Activated gamma-delta T cell treated with Interleukin-2 at 50 U/mL for 16 hours (primary cell): ENCODE results near the gene TTC28.
A peak's percentile ranks its signal among the peaks of the same experiment; 100 is the strongest.
"Not testable (repeated sequence)": the region's sequence is repeated elsewhere in the genome, so short reads cannot be mapped to it uniquely, and the experiment has no call there.

Experiments used
- DNase-seq: peaks from one replicate; pipeline ENCODE4 v3.0.0-alpha.2; 2020

Gene TTC28

GRCh38 chr22:28480000-28480715, 199.5 kb downstream of the TTC28 start:
- no peak for DNase-seq

DNA sequence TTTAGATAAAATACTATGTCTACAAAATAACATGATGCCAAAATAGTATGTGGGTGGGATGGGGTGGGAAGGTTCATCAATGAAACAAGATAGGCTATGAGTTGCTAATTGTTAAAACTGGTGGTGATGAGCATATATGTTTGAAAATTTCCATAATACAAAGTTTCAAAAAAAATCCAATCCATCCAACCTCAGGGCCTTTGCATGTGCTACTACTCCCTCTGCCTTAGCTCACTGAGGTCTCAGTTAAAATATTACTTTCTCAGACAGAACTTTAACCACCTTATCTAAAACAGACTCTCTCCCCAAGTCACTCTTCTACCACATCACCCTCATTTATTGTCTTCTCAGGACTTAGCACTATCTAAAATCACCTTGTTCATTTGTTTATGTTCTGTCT, 201.1 kb downstream of the TTC28 start:
- DNase-seq: no peak

GRCh38 chr22:28477556-28477955, 202.1 kb downstream of the TTC28 start:
- no peak for DNase-seq

DNA sequence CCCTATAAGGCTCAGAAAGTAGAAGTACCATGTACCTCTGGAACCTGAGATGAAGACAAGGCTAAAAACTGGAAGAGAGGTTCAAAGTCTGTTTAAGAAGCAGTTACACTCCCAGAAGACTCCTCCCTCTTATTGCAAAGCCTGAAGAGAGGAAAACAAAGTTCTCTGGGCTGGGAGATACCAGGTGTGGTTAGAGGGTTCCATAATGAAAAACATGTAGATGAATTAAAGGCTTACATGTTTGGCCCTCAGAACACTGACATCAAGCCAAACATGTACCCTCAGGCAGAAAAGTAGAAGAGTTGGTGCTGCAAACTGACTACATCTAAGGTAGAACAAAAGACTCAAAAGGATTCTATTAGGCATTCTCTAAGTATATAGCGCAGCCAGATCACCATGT, 205.3 kb downstream of the TTC28 start:
- no peak for DNase-seq

- no peak for DNase-seq
Measured at GRCh38 chr22:28473258-28473657, 206.4 kb downstream of the TTC28 start.

GRCh38 chr22:28467055-28467454, 212.6 kb downstream of the TTC28 start:
- not testable (repeated sequence) for DNase-seq

DNA sequence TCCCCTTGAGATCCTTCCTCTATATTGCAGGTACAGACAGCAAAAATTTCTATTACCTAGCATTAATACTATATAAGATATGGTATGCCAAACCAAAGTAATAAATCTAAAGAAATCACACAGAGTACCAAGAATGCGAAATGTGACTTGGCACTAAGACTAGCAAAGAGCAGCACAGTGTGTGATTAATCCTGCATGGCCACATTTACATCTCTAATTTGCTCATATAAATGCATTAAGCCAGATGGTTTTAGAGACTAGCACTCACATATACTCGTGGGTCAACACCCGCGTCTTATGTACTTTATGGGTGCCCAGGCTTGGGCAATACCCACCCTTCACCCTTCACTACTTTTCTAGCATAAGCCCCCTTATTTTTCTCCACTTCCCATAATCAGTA, 213.2 kb downstream of the TTC28 start:
- DNase-seq: no peak

DNA sequence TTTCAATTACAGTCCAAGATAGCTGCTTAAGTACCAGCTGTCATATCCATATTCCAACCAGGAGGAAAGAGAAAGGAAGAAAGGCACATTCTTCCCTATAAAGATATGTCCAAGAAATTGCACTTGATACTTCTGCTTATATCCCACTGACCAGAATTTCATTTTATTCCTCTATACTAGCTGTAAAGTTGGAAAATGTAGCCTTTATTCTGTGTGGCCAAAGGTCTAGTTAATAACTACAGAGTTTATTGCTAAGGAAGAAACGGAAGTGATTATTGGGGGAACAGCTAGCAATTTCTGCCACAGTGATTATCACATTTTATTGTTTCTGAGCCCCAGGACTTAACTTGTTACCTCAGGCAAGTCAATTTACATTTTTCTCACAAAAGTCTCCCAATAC, 213.8 kb downstream of the TTC28 start:
- DNase-seq: no peak

- no peak for DNase-seq
Measured at GRCh38 chr22:28464127-28464526, 215.5 kb downstream of the TTC28 start.

GRCh38 chr22:28463408-28463807, 216.2 kb downstream of the TTC28 start:
- not testable (repeated sequence) for DNase-seq

GRCh38 chr22:28462901-28463300, 216.7 kb downstream of the TTC28 start:
- DNase-seq: no peak

DNA sequence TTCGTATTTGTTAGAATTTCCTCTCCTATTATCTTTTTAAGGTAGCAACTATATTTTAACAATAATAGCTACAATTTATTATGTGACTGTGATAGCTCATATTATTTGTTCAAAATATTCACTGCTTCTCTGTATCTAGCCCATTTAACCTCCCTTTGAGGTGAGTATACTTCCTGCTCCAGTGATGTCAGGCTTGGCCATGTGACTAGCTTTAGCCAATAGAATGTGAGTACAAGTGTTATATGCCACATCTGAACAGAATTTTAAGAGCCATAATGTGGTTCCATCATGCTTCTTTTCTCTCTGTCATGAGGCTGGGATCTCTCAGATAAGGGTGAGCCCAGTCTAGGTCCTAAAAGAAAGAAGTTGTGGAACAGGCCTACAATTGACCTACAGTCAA, 217.6 kb downstream of the TTC28 start:
- DNase-seq: no peak

DNA sequence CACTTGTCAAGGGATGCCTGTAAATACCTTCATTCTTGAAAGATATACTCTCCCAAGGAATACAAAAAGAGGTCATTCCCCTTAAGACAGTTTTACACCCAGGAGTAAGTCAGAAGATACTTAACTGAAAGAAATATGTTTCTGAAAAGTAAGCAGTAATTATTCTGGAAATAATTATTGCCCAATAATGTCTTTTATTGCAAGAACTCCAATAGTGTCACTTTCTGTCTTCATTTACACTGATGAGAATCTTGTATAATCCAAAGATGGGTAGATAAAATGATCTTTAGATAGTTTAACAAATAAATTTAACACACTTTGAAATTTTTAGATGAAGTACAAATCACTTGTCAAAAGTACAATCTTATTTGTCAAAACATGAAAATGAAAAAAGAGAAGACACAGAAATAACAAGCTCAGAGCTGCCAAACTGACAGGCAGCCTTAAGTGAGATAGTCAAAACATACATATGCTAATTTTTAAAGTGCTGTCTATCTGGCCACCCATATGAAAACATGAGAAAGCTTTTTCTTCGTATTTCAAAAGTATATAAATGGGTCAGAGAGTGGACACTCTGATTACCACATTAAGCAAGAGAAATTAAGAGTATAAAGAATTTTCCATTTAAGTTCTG, 225.1 kb downstream of the TTC28 start:
- no peak for DNase-seq

GRCh38 chr22:28450109-28450508, 229.5 kb downstream of the TTC28 start:
- no peak for DNase-seq

DNA sequence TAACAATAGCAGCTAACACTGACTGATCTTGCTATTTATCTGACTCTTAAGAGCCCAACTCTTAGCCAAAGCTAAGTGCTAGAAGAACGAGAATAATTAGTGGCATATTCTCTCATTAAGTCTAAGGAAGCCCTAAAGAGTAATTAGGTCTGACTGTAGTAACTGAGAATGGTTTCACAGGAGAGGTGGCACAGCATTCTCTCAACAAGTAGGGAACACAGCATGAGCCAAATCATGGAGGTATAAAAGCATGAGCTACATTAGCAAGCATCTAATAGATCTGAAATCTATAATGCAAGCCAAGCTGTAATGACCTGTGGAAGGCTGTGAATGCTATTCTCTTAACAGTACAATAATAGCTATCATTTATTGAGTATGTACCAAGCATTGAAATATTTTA, 230.6 kb downstream of the TTC28 start:
- no peak for DNase-seq

GRCh38 chr22:28448625-28449024, 231.0 kb downstream of the TTC28 start:
- no peak for DNase-seq

DNA sequence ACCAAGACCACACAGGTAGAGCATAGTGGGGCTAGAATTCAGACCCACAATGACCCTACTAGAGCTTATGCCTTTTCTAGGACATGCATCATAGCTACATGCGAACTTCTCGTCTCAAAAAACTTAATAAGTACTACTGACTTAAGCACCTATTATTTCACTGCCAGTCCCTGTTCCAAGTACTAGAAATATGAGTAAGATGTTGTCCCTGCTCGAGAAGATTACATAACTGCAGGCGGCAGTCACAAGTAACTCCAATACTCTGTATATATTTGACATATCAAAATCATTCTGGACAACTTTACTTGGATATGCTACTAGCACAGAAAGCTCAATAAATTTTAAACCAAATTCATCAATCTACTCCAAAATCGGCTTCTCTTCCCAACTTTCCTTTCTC, 235.0 kb downstream of the TTC28 start:
- no peak for DNase-seq

GRCh38 chr22:28443526-28443876, 236.1 kb downstream of the TTC28 start:
- peak; percentile 15 for DNase-seq

DNA sequence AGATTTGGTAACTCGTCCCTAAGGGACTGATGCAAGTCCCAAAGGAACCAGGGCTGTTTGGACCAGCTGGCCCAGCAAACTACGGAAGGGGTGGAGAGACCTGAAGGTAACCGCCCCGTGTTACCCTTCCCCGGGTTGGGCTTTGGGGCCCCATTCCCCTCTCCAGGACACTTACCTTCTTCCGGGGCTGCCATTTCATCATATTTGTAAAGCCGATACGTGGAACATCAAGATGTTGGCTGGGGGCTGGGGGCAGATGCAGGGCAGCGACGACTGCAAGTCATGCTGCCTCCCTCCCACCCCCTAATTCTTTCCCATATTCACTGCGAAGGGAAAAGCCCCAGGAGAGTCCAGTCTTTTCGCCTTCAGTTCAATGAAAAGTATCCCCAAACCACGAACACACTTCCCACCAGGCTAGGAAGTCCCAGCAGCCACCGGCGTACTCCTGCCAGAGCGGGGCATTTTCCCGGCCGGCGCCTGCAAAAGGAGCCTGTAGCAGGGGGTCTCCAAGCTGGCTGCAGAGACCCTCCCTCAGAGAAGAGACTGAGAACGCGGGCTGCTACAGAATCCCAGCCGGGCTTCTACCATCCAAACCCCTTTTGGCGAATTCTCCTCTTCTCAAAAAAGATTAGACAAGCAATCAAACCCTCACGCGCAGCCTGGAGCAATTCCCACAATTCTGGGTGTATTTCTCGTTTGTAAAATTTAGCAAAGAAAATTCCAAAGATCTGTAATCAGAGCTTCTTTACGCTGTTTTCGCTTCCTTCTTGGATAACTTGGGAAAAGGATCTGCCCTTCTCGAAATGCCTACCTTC, 236.7 kb downstream of the TTC28 start:
- peak; percentile 4 for DNase-seq

- DNase-seq: peak; percentile 59
Measured at GRCh38 chr22:28442264-28442710, 237.4 kb downstream of the TTC28 start.

DNA sequence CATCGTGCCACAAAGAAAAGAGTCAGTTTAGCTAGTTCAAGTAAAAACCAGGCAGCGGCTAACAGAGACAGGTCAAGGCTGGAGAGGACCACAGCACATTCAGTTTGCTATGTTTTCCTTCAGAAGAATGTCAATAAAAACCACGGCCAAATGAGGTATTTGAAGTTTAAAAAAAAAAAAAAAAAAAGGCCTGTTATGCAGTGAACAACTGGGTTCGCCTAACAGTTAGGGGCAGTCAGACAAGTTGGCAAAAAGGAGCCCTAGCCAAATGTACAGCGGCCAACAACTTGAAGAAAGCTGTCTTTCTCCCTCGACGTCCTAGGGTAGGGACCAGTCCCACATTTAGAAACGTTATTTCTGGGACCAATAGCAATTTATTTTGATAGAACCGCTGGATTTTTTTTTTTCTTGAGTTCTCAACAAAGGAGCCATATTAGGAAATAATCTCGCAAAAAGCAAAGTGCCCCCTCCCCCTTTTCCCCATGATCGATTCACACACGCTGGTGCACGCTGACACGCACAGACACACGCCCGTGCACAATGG, 237.8 kb downstream of the TTC28 start:
- DNase-seq: no peak

DNA sequence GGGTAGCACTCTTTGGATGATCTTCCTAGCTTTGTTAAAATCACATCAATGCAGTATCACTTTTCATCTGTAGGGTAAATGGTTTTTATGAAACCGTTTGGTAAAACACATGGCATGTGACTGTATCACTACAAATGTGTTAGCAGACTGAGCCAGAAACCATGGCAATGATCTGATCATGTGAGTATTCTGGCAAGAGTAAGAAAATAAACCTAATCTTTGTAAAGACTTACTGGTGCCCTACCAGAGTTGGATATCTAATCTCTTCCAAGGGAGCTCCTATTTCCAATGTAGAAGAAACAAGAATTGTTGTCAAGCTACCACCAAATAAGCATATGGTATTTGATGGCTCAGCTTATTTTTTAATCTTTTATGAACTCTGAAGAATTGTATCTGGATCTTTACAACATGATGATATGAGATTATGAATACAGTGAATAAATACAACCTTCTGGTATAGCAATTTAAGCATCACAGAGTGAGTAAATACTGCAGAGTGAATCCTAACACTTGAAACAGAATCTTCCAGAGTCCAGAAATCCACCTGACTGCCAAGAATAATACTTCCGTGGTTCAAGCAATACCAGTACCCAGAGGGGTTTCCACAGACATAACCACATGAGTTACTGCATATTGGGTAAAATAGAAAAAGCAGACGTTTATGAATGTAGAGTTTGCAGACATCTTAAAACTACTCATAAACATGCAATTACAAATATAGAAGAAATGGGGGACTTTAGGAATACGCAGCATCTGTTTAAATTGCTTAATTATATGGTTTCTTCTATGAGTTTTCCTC, 238.8 kb downstream of the TTC28 start:
- DNase-seq: no peak
